Measurements from ENCODE around the gene CFAP46.

The CFAP46 gene

DNA sequence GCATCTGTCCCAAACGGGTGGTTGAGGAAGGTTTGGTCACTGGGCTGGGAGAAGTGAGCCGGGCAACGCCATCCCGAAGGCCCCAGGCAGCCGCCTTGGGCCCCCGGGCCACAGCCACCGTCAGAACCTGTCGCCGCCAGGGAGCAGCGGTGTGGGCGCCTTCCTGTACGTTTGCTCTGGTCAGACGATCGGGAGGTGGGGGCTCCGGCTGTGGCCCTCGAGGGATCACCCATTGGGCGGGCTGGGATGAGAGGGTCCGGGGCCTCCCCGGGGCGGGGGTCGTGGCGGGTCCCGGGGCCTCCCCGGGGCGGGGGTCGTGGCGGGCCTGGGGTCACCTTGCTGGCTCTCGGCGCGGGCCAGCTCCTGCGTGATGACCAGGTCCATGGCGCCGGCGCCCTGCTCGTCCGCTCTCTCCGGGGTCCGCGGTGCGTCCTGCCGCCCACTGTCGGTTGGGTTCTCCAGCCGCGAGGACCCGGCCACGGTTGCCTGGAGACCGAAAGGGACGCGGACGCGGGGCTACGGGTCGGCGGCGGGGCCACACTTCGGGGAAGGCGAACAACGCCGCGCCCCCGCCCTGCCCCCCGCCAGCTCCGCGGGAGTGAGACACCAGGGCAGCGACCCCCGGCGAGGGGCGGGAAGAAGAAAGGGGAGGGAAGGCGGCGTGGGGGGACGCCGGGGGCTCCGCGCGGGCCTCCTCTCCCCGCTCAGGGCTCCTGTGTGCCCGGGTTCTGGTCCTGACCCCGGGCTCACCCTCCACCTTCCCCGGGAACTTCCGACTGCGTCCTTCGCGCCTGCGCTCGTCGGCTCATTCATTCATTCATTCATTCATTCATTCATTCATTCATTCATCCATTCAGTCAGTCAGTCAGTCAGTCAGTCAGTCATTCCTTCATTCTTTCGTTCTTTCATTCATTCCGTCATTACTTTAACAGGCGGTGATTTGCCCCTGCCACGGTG lies at the start of gene CFAP46:
TSS of gene CFAP46 (minus strand) at position 470 of the 957 bp plus-strand sequence. CDS start at position 384, 86 bp downstream.
- in situ Hi-C loops (cut with MboI; ENCODE audit: low sequenced_read_pairs), result no loop called here

DNA sequence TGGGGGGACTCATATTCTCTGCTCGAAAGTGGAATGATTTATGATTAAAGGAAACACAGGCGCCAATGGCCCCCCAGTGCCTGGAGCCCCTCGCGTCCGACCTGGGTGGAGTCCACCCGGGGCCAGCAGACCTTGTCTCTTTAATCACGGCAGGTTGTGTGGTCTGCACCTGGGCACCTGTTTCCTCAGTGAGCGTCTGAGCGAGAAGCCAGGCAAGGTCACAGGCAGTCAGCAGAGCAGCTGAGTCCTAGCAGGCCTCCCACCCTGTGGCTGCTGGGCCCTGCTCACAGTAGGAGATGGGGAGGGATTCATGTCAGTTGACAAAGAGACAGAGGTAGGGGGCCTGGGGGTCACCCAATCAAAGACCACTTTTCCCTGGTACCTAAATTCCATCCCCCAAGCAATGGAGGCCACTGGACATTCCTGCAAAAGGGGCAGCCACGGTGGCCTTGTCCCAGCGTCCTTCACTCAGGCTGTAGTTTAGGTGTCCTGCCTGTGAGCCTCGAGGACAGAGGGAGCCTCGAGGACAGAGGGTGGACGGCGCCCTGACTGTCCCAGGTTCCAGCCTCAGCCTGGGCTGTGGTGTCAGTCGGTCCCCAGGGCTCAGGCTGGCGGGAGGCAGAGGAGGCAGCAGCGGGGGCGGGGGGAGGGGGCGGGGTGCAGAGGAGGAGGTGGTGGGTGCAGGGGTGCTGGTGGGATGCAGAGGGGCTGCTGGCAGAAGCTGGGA lies 49.5 kb upstream of the CFAP46 start:
- in situ Hi-C loops (cut with MboI; ENCODE audit: low sequenced_read_pairs), result no loop called here

DNA sequence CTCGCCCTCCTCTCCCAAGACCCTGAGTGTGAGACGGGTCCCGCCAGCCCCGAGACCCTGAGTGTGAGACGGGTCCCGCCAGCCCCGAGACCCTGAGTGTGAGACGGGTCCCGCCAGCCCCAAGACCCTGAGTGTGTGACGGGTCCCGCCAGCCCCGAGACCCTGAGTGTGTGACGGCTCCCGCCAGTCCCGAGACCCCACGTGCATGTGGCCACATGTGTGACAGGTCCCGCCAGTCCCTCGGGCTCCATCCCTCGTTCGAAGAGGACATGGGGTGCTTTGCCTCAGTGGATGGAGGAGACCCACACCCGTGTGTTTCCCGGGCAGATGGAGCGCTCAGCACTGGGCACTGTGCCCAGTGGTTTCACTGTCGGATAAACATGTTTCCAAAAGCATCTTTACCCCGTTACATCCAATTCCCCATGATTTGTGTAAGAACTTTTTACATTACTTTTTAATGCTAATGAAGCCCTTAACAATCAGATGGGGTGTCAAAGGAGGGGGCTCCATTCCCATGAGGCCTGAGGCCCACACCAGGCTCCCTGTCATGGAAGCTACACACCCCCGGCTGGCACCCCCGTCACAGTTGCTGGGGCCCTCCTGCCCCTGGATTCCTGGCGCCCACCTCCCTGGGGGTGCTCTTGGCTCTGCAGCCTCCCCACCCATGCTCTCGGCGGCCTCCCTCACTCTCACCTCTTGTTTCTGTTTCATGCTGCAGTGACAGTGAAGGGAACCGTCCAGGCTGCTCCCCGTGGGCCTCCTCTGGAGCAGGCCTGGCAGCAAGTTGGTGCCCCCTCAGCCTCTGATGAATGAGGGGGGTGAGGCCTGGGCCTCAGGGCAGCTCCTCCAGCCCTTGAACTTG lies 48.5 kb upstream of the CFAP46 start:
- in situ Hi-C loops (cut with MboI; ENCODE audit: low sequenced_read_pairs), result no loop called here

DNA sequence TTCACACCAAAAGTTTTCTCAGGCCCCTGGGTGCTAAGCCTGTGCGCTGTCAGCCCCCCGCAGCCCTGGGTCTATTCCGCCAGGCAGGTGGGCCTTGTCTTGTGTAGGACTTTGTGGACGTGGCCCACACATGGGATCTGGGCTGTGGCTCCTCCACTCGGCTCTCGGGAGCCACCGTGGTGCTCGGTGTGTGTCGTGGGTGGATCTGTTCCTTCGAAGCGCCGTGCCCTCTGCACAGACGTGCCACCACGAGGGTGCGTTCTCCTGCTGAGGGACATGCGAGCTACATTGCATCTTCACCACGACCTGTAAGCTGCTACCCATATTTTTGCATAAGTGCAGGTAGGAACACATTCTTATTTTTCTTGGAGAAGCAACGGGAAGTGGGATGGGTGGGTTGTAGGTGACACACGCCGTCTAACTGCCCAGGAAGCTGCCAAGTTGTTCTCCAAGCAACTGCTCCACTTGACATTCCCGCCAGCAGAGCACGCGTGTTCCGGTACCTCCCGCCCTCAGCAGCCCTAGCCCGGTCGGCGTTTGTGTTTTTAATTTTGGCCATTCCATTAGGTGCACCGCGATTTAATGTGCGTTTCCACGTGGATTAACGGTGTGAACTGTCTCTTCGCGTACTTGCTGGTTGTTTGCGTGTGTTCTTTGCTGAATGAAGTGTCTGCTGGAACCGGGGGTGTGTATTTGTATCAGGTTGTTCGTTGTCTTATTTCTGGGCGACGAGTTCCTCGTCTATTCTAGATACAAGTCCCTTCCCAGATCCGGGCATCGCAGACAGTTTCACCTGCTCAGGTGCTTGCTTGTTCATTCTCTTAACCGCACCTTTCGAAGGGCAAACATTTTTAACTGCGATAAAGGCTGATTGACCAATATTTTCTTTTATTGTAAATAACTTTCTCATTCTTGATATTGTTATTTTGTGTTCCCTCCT lies 47.4 kb upstream of the CFAP46 start:
- in situ Hi-C loops (cut with MboI; ENCODE audit: low sequenced_read_pairs), result no loop called here

DNA sequence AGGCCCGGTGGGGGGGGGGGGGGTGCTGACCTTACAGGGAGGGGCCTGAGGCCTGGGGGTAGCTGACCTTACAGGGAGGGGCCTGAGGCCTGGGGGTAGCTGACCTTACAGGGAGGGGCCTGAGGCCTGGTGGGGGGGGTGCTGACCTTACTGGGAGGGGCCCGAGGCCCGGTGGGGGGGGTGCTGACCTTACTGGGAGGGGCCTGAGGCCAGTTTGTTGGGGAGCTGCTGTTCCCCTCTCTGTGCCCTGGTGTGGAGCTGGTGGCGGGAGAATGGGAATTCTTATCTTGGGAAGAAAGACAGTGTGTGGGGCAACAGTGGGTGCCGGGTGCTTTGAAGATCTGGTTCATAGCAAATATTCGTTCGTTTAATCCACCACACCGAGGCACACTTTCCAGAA lies 46.6 kb upstream of the CFAP46 start:
- in situ Hi-C loops (cut with MboI; ENCODE audit: low sequenced_read_pairs), result no loop called here

DNA sequence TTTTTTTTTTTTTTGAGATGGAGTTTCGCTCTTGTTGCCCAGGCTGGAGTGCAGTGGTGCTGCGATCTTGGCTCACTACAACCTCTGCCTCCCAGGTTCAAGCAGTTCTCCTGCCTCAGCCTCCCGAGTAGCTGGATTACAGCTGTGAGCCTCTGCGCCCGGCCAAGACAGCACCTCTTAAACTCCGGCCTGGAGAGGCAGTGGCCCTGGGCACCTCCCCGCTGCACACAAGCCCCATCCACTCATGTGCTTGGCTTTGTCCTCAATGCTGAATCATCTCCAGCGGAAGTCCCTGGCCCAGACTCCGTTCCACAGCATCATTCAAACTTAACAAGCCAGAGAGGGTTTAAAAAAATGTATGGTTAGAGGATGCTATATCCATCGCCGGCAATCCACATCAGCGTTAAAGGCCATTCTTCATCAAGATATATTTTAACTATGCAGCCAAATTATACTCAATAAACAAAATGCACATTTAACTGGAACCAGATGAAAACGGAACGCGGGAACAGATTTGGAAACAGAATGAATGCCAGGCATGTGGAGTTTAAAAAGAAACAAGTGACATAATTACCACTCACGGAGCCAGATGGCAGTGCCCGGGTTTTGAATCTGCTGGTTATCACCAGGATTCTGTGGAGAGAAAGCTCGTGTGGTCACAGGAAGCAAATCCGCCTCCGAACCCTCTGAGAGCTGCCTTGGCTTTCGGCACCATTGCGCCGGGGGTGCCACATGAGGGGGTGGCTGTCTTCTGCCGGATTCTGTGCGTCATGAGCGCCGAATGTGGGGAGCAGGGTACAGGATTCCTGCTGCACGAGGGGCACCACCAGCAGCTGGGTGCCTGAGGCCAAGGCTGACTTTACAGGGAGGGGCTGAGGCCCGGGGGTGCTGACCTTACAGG lies 45.6 kb upstream of the CFAP46 start:
- in situ Hi-C loops (cut with MboI; ENCODE audit: low sequenced_read_pairs), result no loop called here

DNA sequence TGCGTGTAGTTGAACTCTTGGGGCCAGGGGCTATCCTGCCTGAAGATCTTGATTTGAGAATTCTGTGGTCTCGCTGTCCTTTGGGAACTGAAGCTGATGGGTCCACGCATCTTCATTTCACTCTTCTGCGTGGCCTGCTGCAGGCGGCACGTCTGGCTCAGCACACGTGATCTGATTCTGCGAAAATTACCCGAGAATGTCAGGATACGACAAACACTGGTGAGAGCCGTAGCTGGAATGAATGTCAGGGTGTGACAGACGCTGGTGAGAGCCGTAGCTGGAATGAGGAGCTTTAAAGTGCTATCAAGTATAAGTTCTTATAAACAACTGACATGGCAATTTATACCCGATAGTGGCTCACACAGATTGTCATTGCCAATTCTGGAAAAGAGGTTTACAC lies 44.6 kb upstream of the CFAP46 start:
- in situ Hi-C loops (cut with MboI; ENCODE audit: low sequenced_read_pairs), result no loop called here

DNA sequence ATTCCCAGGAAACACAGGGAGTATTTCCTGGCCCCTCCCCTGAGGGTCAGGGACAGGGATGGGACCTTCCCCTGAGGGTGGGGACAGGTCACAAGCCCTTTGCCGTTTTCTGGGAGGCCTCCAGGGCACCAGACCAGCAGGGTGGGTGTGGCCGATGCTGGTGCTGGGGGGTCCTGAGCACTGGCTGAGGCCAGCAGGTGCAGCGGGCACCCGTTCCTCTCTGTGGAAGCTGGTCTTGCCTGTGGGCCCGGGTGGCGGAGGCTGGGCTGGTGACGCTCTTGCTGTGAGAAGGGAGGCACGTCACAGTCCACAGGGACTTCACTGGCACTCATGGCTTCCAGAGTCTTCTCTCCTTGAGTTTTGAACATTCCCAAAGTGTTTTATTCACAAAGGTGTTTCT lies 44.2 kb upstream of the CFAP46 start:
- in situ Hi-C loops (cut with MboI; ENCODE audit: low sequenced_read_pairs), result no loop called here

DNA sequence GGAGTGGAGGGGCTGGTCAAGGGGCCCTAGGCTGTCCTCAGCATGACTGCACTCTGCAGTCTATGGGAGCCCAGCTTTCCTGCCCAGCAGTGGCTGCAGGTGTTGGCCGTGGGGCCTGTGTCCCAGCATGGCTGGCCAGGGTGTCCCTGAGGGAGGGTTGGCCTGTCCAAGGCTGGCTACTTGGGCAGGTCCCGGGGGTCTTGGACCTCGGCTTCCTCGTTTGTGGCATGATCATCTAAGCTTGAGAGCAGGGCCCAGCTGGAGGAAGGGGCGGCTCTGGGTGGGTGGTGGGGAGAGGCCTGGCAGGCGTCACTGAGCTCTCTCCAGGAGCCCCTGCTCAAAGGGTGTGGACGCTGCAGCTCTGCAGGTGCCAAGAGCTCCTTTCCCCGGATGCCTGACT lies 43.7 kb upstream of the CFAP46 start:
- in situ Hi-C loops (cut with MboI; ENCODE audit: low sequenced_read_pairs), result no loop called here

DNA sequence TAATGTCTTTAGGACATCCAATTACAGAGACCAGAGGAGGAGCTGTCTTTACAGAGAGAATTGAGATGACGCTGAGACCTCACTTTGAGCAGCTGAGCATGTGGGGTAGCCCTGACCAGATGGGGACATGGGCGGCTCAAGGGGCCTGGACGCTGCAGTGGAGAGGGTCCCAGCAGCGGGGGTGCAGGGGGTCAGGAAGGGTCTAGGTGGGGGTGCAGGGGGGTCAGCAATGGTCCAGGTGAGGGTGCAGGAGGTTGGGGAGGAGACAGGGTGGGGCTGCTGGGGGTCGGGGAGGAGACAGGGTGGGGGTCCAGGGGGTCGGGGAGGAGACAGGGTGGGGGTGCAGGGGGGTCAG lies 43.2 kb upstream of the CFAP46 start:
- in situ Hi-C loops (cut with MboI; ENCODE audit: low sequenced_read_pairs), result no loop called here

DNA sequence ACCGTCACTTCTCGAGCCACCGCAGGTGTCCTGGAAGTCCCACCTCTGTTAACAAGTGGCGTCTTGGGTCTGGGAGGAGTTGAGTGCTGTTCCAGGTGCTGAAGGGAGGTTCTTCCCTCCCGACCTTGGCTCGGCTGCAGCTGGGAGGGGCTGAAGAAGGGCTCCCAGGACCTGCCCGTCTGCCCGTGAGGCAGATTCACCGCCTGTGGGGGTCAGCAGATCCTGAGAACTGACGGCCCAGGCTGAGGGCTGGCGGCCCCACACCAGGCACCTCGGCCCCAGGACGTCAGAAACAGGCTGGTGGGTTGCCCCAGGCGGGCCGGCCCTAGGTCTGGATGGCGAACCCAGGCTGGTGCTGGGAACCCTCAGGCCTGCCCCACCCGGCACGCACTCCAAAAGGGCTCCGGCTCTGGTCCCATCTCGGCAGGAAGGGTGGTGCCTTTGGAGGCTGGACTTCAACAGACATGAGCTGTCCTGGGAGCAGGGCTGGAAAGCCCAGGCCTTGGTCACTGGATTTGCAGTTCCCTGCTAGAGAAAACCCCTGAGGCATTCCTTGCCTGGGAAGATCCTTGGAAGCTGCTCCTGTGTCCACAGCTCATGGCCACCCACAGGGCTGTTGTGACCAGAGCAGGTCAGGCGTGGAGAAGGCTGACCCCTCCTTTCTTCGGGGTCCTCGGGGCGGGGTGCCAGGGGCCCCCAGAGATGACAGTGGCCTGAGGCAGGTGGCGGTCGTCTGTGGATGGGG lies 42.6 kb upstream of the CFAP46 start:
- in situ Hi-C loops (cut with MboI; ENCODE audit: low sequenced_read_pairs), result no loop called here

DNA sequence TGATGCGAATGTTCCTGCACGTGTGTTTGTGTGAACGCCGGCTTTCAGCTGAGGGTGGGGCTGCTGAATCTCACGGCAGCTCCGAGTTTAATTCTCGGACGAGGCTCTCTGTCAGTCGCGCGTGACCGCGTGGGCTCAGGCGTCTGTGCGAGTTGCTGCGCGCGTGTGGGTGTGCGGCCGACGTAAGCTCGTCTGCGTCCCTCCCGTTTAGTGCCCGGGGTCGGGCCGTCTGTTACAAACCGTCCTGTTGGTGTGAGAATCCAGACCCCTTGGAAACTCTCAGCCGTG lies 41.6 kb upstream of the CFAP46 start:
- in situ Hi-C loops (cut with MboI; ENCODE audit: low sequenced_read_pairs), result no loop called here

DNA sequence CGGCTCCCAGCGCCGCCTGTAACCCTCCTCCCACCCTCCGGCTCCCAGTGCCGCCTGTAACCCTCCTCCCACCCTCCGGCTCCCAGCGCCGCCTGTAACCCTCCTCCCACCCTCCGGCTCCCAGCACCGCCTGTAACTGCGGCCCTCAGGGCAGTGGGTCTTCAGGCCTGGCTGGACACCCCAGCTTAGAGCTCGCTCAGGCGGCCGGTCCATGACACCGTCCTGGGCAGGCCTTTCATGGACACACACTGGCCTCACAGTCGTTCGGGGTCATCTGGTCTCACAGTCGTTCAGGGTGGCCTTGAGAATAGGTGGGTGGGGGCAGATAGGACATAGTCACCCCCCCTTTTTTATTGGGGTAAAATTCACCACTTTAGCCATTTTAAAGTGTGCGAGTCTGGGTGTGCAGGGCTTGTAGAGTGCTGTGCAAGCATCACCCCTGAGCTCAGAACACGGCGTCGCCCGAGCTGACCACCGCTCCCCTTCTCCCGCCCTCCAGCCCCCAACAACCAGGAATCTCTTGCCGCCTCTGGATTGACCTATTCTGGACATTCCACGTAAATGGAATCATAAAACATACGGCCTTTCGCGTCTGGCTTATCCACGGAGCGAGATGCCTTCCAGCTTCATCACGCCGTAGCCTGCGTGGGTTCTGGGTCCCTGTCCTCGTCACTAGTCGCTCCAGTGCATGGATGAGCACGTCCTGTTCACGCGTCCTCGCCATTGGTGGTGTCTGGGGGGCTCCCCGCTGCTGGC lies 41.1 kb upstream of the CFAP46 start:
- in situ Hi-C loops (cut with MboI; ENCODE audit: low sequenced_read_pairs), result no loop called here

DNA sequence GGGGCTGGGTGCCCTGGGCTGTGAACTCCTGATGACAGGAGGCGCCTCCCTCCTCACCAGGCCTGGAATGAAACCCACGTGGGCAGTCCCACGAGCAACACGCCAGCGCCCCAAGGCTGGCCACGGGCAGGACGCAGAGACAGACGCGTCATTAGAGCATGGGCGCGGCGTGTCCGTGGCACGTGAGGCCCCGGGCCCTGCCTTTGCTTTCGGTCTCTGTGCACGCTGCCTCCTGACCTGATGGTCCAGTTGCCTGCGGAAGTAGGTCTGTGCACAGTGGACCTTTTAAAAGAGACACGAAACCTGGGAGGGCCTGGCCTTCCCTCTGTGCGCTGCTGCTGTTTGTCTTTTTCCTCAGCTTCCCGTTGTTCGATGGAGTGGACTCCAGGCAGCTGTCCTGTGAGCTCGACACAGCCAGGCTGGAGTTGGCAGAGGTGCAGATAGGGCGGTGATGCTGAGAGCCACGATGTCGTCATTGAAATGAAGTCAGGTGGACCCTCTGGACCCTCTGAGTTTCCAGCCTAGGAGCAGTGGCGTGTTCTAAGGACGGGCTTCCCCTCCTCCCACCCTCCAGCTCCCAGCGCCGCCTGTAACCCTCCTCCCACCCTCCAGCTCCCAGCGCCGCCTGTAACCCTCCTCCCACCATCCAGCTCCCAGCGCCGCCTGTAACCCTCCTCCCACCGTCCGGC lies 40.1 kb upstream of the CFAP46 start:
- in situ Hi-C loops (cut with MboI; ENCODE audit: low sequenced_read_pairs), result no loop called here

DNA sequence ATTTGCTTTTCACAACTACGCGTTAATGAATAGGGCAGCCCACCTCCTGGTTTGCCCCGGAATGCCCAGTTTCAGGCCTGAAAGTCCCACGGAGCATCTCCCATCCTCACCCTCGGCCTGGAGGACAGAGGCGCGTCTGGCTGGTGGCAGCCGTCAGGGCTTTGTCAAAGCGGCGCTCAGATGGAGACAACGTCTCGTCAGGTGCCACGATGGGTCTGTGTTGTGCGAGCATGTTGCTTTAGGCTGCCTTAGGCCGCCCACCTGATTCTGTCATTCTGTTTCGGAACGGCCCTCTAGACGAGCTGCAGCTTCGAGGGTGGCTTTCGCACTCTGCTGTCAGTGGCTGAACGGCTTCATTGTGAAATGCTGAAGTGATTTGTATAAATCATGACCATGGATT lies 39.4 kb upstream of the CFAP46 start:
- in situ Hi-C loops (cut with MboI; ENCODE audit: low sequenced_read_pairs), result no loop called here

DNA sequence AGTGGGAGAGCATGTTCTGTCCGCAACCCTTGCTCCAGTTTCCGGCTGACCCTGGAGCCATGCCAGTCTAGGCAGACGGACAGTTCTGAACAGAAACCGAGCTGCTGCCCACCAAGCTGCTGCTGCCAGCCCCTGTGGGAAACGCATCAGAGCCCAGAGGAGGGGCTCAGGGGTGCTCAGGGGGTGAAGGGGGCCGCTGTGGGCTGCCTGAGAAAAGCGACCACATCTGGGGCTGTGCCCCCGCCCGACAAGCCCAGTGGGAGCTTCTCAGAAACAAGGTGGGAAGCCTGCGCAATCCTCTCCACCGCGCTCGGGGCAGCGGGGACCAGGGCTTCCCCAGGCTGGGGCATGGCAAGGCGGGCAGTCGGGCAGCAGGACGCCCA lies 38.8 kb upstream of the CFAP46 start:
- in situ Hi-C loops (cut with MboI; ENCODE audit: low sequenced_read_pairs), result no loop called here

DNA sequence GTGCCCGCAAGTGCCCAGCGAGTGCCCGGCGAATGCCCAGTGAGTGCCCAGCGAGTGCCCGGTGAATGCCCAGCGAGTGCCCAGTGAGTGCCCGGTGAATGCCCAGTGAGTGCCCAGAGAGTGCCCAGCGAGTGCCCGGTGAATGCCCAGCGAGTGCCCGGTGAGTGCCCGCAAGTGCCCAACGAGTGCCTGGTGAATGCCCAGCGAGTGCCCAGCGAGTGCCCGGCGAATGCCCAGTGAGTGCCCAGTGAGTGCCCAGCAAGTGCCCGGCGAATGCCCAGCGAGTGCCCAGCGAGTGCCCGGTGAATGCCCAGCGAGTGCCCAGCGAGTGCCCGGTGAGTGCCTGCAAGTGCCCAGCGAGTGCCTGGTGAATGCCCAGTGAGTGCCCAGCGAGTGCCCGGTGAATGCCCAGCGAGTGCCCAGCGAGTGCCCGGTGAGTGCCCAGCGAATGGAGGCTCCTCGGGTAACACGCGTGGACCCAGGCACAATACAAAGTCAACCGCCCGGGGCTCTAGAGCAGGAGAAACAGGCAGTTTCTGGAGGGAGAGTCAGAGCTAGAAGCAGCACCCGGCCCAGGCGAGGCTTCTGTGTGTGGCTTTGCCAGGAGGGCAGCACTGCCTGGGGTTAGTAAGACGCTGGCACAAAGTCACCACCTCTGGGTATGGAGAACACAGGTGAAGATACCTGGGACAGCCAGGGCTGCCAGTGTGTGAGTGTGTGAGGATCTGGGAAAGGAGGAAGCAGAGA lies 38.2 kb upstream of the CFAP46 start:
- in situ Hi-C loops (cut with MboI; ENCODE audit: low sequenced_read_pairs), result no loop called here
